WTC11 (cell line): ENCODE measurements around the gene TANGO2.

ENCODE experiments used
- MXD4 ChIP-seq: fragments of 250-450 bp; sonication (Bioruptor Pico); IDR thresholded peaks from 2 replicates; pipeline ENCODE4 v1.8.0; 2021; ENCODE audit warnings: mild to moderate bottlenecking, moderate library complexity, borderline replicate concordance
- SP1 ChIP-seq: sonication (generic); formaldehyde crosslinking; conservative IDR thresholded peaks from 2 replicates; pipeline ENCODE4 v1.8.1; 2022; ENCODE audit warnings: missing genetic modification reagents

GRCh38 chr22:19973551-19974267 lies 47.2 kb upstream of the TANGO2 start:
- TF ChIP-seq MXD4 (no peak), SP1 (CRISPR knock-in tag) (no peak)
